HL-60 (cell line): ENCODE measurements around the gene FBXL20.

Source experiments
- CTCF ChIP-seq: IDR thresholded peaks from one replicate; pipeline ENCODE4 v1.5.1; 2011; ENCODE audit warnings: low read length, control low read depth, inconsistent platforms; ENCODE audit not compliant: insufficient read depth
- POLR2AphosphoS5 ChIP-seq: IDR thresholded peaks from 2 replicates; pipeline ENCODE4 v1.6.1; 2012; ENCODE audit warnings: low read depth

GRCh38 chr17:39208136-39208535 is 193.3 kb downstream of the FBXL20 start:
- no peak for TF ChIP-seq POLR2AphosphoS5
- no peak for TF ChIP-seq CTCF
